ENCODE data around the gene MXI1. TPM values are rescaled to one million over a fixed set of nuclear protein-coding genes. Genes with fewer than 3 reads are reported as not detected.
"Not testable (repeated sequence)": the region's sequence is repeated elsewhere in the genome, so short reads cannot be mapped to it uniquely, and the experiment has no call there.

The MXI1 gene
- polyA plus RNA-seq, 1 experiment: 17.1 TPM

DNA sequence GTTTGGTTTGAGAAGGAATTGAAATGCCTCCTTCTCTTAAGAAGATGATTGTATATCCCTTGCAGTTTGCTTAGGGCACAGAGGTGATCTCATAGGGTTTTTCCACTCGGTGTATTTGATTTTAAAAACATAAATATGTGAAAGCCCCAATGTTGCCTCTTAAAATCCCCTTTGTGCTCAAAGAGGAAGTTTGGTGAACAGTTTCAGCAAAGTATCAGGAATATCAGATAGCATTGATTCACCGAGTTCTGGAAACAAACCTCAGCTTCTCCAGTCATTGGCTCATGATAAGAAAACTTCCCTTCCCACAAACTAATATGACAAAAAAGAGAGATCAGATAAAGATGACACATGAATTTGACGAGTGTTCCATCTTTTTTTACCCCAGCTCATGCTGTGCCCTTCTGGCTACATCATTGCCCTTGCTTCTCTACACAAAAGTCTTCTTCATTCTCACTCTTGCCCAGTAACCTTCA is 117.4 kb downstream of the MXI1 start:
- ChIA-PET POLR2A (interaction anchor here (0.7 kb wide), 1 partner anchor 20 kb away, joined by 3 read pairs; no protein-coding TSS in a partner anchor), CTCF (interaction anchor here (0.8 to 2.6 kb wide), 2 partner anchors 11 to 20 kb away, joined by 3 to 9 read pairs; no protein-coding TSS in a partner anchor)
- Histone ChIP-seq H3K36me3 (ENCODE audit: control insufficient read depth, insufficient read depth, low read length) (no peaks in the 10 kb centered on the region), H3K4me3 (ENCODE audit: low read depth, low read length) (no peak overlapping the region), H3K27me3 (ENCODE audit: control insufficient read depth, insufficient read depth, low read length) (no peaks in the 10 kb centered on the region)
- no peak for DNase-seq (ENCODE audit: low read depth)
- TF ChIP-seq, protein P1, sequence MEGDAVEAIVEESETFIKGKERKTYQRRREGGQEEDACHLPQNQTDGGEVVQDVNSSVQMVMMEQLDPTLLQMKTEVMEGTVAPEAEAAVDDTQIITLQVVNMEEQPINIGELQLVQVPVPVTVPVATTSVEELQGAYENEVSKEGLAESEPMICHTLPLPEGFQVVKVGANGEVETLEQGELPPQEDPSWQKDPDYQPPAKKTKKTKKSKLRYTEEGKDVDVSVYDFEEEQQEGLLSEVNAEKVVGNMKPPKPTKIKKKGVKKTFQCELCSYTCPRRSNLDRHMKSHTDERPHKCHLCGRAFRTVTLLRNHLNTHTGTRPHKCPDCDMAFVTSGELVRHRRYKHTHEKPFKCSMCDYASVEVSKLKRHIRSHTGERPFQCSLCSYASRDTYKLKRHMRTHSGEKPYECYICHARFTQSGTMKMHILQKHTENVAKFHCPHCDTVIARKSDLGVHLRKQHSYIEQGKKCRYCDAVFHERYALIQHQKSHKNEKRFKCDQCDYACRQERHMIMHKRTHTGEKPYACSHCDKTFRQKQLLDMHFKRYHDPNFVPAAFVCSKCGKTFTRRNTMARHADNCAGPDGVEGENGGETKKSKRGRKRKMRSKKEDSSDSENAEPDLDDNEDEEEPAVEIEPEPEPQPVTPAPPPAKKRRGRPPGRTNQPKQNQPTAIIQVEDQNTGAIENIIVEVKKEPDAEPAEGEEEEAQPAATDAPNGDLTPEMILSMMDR (IDR thresholded peaks at IDR 0.05; ENCODE audit: insufficient read depth, low read depth, low read length): no peak

DNA sequence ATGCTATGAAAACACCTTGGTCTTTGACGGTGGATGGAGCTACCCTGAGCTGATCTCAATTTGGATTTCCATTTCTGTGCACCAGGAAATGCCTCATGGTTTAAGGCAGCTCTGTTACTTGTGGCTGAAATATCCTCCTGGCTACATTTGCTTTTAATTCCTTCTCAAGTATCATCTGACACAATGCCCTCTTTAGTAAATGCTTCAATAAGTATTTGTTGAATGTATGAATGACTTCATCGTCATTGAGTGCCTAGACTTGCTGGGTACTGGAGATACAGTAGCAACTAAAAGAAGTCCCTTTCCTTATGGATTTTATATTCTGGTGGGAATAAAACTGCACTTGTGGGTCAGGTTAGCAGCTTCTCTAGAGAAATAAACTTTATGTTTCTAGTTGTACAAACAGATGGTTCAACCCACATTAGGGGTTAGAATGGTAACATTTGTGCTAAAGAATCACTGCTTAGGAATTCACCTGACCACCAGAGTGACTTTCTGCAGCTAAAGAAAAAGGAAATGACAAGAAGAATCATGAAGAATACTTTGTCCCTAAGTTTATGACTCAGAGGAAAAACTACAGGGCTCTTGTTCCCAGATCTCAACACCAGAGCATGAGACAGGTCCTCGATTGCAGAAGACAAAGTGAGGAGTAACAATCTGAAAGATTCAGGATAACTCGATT is 119.1 kb downstream of the MXI1 start:
- CTCF ChIA-PET: interaction anchor here (1.1 to 2.4 kb wide), 5 partner anchors 14 to 345 kb away, joined by 3 to 6 read pairs (median 4); no protein-coding TSS in a partner anchor
- DNase-seq (ENCODE audit: low read depth): peak; percentile 85
- H3K4me3 ChIP-seq (ENCODE audit: low read depth, low read length): no peak overlapping the region
- H3K36me3 ChIP-seq (ENCODE audit: control insufficient read depth, insufficient read depth, low read length): no peaks in the 10 kb centered on the region
- POLR2A ChIA-PET: no interaction called here
- no peaks in the 10 kb centered on the region for H3K27me3 ChIP-seq (ENCODE audit: control insufficient read depth, insufficient read depth, low read length)
- TF ChIP-seq, protein P1 (IDR thresholded peaks at IDR 0.05; ENCODE audit: insufficient read depth, low read depth, low read length): no peak

DNA sequence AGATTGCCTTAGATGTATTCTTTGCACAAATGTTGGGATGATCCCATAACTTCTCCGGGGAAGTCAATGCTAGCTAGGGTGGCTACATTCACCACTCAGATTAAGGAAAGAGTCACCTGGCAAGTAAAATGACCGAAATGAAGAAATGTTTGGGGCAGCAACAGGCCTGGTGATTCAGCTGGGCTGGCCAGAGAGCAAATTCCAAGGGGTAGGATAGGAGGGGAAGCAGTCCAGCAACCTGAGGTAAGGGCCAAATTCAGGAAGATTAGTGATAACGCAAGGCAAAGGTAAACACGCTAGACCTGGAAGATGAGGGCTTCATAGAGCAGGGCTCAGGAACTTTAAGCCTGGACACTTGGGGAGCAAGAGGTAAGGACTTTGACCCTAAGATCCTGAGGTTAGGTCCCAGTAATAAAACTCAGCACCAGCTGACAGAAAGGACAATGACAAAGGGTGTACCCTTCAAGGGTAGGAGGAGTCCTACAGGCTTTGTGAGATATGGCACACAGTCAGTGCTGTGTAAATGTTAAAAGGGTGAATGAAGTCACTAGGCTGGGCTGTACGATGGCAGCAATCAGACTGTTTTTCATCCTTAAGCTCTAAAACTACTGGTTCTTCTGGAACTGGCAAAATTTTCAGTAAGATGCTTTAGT is 120.0 kb downstream of the MXI1 start:
- no peak overlapping the region for H3K4me3 ChIP-seq (ENCODE audit: low read depth, low read length)
- H3K27me3 ChIP-seq (ENCODE audit: control insufficient read depth, insufficient read depth, low read length): no peaks in the 10 kb centered on the region
- TF ChIP-seq, protein P1 (IDR thresholded peaks at IDR 0.05; ENCODE audit: insufficient read depth, low read depth, low read length): no peak
- ChIA-PET POLR2A (interaction anchor here (0.6 kb wide), 1 partner anchor 9 kb away, joined by 4 read pairs; no protein-coding TSS in a partner anchor), CTCF (interaction anchor here (1.2 to 2.4 kb wide), 5 partner anchors 9 to 218 kb away, joined by 3 to 6 read pairs (median 4); no protein-coding TSS in a partner anchor)
- H3K36me3 ChIP-seq (ENCODE audit: control insufficient read depth, insufficient read depth, low read length): no peaks in the 10 kb centered on the region
- DNase-seq (ENCODE audit: low read depth): no peak

DNA sequence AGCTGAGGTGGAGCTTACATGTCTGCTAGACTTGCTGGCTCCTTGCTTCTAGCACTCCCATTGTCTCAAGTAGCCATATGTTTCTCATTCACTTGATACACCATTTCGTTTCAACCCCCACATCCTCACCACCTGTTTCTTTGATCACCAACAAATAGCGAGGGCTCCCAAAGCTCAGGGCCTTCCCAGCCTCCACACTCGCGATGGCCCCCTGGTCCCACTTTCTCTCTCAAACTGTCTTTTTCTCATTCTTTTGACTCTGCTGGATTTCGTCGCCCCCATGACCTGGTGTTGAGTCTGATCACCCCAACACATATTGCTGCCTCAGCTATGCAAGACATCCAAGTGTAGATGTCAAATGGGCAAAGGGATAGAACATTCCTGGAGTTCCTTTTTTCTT is 123.3 kb downstream of the MXI1 start:
- DNase-seq (ENCODE audit: low read depth): no peak
- no peaks in the 10 kb centered on the region for H3K27me3 ChIP-seq (ENCODE audit: control insufficient read depth, insufficient read depth, low read length)
- POLR2A ChIA-PET: no interaction called here
- no peak overlapping the region for H3K4me3 ChIP-seq (ENCODE audit: low read depth, low read length)
- TF ChIP-seq, protein P1 (IDR thresholded peaks at IDR 0.05; ENCODE audit: insufficient read depth, low read depth, low read length): no peak
- no peaks in the 10 kb centered on the region for H3K36me3 ChIP-seq (ENCODE audit: control insufficient read depth, insufficient read depth, low read length)
- CTCF ChIA-PET: interaction anchor here (5.4 kb wide), 1 partner anchor 23 kb away, joined by 20 read pairs; no protein-coding TSS in a partner anchor

DNA sequence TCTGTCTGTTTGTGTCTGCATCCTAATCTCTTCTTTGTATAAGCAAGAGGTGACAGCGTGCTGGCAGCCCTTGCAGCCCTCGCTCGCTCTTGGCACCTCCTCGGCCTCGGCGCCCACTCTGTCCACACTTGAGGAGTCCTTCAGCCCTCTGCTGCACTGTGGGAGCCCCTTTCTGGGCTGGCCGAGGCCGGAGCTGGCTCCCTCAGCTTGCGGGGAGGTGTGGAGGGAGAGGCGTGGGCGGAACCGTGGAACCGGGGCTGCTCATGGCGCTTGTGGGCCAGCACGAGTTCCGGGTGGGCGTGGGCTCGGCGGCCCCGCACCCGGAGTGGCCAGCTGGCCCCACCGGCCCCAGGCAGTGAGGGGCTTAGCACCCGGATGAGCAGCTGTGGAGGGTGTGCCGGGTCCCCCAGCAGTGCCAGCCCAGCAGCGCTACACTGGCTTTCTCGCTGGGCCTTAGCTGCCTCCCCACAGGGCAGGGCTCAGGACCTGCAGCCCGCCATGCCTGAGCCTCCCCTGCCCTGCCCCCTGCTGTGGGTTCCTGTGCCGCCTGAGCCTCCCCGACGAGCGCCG is 123.9 kb downstream of the MXI1 start:
- H3K36me3 ChIP-seq (ENCODE audit: control insufficient read depth, insufficient read depth, low read length); H3K4me3 ChIP-seq (ENCODE audit: low read depth, low read length); H3K27me3 ChIP-seq (ENCODE audit: control insufficient read depth, insufficient read depth, low read length); DNase-seq (ENCODE audit: low read depth); POLR2A ChIA-PET: not testable (repeated sequence)
- CTCF ChIA-PET: interaction anchor here (5.4 kb wide), 1 partner anchor 22 kb away, joined by 20 read pairs; no protein-coding TSS in a partner anchor
